Measurements from ENCODE around the gene HAUS7.

Gene HAUS7

DNA sequence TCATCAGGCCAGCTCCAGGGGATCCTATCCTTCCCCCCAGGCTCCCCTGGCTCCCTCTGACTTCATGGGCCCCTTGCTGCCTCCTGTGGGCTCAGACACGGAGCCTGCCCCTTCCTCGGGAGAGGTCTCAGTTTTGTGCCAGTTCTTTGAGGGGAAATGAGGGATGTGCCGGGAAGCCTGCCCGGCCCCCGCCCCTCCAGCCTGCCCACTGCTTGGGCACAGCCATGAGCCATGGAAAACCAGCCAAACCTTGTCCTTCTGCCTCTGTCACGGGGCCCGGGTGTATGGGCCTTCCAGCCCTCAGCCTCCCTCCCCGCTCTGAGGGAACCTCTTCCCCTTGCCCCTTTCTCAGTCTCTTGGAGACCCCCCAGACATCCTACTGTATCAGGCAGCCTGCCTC, 31.2 kb upstream of the HAUS7 start:
- DNase-seq (ENCODE audit: low read depth, low spot score), result no peak
- no peak overlapping the region for H3K4me3 ChIP-seq (ENCODE audit: low read length)

DNA sequence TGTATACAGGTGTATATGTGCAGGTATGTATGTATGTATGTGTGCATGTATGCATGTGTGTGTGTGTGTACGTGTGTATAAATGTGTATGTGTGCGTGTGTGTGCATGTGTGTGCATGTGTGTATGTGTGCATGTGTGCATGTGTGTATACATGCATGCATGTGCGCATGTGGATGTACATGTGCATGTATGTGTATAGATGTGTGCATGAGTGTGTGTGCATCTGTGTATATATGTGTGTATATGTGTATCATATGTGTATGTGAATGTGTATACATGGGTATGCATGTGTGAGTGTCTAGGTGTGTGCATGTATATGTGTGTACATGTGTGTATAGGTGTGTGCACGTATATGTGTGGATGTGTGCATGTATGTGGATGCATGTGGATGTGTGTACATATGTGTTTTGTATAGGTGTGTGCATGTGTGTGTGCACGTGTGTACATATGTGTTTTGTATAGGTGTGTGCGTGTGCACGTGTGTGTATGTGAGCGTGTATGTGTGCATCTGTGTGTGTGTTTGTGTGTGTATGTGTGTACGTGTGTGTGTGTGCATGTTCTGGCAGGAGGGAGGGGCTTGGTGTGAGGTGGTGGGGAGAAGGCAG, 30.4 kb upstream of the HAUS7 start:
- no peak for DNase-seq (ENCODE audit: low read depth, low spot score)
- H3K4me3 ChIP-seq (ENCODE audit: low read length), result no peak overlapping the region

DNA sequence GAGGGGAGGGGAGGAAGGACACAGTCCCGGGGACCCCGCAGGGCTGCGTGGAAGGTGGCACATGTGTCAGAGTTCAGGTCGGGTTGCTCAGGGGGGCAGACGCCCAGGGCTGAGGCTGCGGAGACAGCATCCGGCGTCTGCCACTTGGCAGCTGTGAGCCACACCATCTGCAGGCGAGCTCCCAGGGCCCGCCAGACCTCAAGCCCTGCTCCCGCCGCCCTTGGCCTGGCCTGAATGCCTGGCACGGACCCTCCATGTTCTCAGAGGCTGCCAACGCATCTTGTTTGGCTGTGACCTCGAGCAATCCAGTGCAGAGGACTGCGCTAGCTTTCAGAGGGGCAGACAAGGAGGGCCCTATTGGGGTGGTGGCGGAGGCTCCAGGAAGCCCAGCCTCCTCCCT, 29.5 kb upstream of the HAUS7 start:
- no peak for DNase-seq (ENCODE audit: low read depth, low spot score)
- no peak overlapping the region for H3K4me3 ChIP-seq (ENCODE audit: low read length)

DNA sequence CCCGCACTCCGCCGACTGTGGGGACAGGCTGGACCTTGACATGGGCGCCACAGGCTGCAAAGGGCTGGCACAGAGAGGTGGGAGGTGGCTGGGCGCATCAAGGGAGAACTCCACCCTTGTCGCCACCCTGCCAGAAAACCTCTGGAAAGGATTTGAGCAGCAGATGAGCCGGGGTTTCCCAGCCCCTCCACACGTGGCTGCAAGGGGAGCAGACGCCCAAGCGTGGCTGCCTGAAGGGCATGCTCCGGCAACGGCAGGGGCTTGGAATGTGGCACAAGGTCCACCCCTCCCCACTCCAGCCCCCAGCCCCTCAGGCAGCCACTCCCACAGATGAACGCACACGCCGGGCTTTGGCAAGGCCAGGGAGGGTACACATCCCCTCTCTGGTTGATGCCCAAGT, 29.0 kb upstream of the HAUS7 start:
- DNase-seq (ENCODE audit: low read depth, low spot score), result no peak
- no peak overlapping the region for H3K4me3 ChIP-seq (ENCODE audit: low read length)

DNA sequence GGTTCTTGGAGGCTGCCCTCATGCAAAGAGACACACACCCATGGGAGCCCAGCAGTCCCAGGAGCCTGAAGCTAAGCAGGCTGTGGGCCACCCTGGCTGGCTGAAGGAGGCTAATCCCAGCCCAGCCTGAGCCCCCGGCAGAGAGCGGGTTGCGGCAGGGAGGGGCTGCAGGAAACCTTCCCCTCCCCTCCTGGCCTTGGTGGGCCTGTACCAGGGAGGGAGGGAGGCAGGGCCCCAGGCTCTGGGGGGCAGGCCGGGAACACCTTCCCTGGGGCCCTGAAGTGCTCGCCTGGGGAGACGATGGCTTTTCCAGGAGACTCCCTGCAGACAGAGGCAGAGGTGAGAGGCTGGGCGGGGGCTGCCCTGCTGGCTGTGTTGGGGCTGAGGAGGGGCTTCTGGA, 28.1 kb upstream of the HAUS7 start:
- no peak for DNase-seq (ENCODE audit: low read depth, low spot score)
- no peak overlapping the region for H3K4me3 ChIP-seq (ENCODE audit: low read length)

DNA sequence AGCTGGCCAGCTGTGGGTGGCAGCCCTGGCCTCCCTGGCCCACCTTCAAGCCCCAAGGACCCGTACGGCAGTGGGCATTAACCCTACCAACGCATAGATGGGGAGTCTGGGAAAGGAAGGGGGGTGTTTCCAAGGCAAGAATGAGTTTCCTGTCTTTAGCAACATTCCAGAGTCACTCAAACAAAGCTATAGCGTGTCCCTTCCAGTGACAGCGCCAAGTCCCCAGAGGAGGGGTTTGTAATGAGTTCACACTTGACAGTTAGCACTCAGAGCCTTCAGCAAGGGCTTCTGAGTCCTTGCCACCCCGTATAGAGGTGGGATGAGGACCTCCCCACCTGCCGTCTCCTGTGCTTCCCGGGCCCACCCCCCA, 26.2 kb upstream of the HAUS7 start:
- H3K4me3 ChIP-seq (ENCODE audit: low read length), result no peak overlapping the region

DNA sequence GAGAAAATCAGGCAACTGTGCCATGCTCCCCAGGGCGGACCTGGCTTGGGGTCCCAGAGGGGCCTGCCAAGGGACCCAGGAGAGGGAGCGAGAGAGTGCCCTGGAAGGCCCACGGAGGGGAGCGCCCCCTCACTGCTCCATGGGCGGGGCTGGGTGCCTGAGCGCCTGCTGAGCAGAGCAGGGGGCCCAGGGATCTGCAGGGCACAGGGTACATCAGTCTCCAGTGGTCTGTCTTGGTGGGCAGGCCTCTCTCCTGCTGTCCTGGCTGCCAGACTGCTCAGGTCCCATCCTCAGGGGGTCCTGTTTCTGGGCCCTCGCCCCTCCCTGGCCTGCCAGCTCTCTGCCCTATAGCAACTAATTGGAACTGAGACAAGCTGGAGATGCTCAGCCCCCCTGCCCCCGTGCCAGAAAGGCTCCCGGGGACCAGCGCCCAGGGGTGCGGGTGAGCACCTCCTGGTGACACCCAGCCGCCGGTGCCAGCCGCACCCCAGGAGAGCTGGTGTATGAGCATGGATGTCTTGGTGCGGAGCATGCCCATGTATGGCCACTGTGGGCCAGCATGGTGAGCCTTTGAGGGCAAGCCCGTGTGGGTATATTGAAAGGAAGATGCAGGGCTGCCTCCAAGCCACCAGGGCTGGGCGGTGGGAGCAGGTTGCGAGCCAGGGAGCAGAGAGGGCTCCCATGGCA, 25.7 kb upstream of the HAUS7 start:
- H3K4me3 ChIP-seq (ENCODE audit: low read length), result no peak overlapping the region
- DNase-seq (ENCODE audit: low read depth, low spot score), result no peak

More for the DNA sequence above, 26.2 kb upstream of the HAUS7 start:
- no peak for DNase-seq (ENCODE audit: low read depth, low spot score)

DNA sequence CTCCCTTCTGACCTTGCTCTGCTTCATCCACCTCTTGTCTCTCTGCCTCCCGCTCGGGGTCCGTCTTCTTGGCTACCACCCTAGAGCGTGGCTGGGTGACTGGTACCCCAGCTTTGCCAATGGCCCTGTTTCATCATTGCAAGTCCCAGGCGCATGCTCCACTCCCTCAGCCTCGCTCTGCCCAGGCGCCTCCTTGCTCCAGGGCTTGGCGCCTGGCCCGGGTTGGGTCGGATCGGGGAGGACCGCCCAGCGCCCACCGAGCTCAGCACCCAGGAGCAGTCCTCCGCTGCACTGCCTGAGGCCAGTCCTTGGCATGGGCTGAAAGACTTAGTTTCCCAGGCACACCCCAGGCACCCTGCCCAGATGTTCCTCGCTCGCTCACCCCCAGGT, 25.0 kb upstream of the HAUS7 start:
- no peak for DNase-seq (ENCODE audit: low read depth, low spot score)
- H3K4me3 ChIP-seq (ENCODE audit: low read length), result no peak overlapping the region

DNA sequence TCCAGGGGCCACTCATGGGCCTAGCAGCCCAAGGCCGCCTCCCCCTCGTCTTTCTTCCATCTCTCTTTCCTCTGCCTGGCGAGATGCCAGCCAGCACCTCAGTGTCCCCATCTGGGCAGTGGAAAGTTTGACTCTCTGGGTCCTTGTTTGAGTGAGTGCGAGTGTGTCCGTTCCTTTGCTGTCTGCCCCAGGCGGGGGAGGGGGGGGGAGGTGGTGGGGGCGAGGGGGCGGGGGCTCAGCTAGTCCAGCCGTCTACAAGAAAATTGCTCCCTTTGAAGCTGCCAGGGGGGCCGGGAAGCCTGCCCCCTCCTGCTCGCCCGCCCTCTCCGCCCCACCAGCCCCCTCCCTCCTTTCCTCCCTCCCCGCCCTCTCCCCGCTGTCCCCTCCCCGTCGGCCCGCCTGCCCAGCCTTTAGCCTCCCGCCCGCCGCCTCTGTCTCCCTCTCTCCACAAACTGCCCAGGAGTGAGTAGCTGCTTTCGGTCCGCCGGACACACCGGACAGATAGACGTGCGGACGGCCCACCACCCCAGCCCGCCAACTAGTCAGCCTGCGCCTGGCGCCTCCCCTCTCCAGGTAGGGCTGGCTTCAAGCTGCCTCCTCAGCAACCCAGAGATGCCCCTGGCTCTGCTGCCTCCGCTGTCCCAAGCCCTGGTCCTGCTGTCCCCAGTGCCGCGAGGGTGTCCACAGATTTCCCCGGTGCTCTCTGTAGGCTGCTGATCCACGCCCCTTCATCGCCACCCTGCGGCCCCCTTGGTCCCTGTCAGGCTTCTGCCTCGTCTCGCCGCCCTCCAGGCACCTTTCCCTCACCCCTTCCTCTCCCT, 24.4 kb upstream of the HAUS7 start, which contains the start of gene BGN:
Gene BGN (plus strand): TSS at position 440 of the 821 bp plus-strand sequence. CDS start 9,652 bp downstream, outside the sequence.
- no peak within 1 kb of the TSS for H3K4me3 ChIP-seq (ENCODE audit: low read length)
- no peak for DNase-seq (ENCODE audit: low read depth, low spot score)

DNA sequence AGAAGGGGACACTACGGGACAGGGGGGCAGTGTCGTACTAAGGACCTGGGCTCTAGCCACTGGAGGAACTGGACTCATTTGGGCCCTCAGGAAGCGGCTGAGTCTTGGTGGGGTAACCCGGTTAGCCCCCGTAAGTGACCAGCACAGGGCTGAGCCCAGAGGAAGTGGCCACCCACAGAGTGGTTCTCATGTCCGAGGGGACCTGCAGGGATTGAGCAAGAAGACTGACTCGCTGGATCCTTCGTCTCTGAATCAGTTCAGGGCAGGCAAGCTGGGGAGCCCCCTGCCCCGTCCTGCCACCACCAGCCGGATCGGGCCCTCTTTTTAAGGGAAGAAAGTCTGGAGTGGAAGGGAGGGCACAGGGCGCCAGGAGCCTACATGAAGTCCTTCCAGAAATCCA, 23.7 kb upstream of the HAUS7 start:
- no peak overlapping the region for H3K4me3 ChIP-seq (ENCODE audit: low read length)
- no peak for DNase-seq (ENCODE audit: low read depth, low spot score)

DNA sequence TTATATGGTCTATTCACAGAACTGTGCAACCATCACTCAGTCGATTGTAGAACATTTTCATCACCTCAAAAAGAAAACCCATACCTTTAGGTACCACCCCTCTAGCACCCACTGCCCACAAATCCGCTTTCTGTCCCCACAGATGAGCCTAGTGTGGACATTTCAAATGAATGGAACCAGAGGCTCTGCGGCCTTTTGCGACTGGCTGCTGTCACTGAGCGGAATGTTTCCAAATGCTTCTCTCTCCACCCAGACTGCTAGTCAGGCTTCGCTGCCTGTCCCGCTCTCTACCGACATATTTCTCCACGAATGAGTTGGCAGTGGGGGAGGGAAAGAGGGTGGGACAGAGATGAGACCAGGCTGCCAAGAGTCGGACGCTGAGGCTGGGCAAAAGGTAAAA, 22.7 kb upstream of the HAUS7 start:
- H3K4me3 ChIP-seq (ENCODE audit: low read length), result no peak overlapping the region
- DNase-seq (ENCODE audit: low read depth, low spot score), result no peak

DNA sequence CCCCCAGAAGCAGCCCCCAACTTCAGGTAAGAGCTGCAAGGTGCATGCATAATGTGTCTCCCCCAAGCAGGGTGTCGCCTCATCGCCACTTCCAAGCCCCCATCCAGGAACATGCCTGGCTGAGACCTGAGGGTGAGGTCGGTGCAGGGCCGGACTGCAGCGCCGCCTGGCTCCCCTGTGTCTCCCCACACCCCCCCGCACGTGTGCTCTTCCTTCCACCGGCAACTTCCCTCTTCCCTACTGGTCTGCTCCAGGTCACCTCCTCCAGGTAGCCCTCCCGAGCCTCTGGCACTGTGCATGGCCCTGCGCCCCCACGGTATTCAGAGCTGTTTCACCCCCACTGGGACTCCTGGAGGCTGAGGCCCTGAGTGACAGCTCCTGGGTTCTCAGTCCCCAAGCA, 22.2 kb upstream of the HAUS7 start:
- H3K4me3 ChIP-seq (ENCODE audit: low read length), result no peak overlapping the region
- no peak for DNase-seq (ENCODE audit: low read depth, low spot score)

DNA sequence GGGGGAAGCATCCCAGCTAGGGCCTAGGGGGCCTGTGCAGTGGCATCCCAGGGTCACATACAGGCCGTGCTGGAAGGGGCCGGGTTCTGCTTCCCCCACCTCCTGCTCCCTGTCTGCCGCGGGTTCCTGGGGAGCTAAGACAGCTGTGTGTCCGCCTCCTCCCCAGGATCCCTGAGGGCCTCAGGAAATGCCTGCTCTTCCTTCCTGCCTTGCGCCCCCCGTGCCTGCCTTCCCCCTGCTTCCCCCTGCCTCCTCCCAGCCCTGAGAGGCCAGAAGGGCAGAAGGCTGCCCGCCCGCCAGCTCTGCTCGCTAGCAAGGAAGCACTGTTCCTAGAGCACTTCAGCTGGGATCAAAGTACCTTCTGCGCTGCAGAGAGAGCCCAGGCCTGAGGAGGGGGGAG, 21.5 kb upstream of the HAUS7 start:
- no peak for DNase-seq (ENCODE audit: low read depth, low spot score)
- no peak overlapping the region for H3K4me3 ChIP-seq (ENCODE audit: low read length)

DNA sequence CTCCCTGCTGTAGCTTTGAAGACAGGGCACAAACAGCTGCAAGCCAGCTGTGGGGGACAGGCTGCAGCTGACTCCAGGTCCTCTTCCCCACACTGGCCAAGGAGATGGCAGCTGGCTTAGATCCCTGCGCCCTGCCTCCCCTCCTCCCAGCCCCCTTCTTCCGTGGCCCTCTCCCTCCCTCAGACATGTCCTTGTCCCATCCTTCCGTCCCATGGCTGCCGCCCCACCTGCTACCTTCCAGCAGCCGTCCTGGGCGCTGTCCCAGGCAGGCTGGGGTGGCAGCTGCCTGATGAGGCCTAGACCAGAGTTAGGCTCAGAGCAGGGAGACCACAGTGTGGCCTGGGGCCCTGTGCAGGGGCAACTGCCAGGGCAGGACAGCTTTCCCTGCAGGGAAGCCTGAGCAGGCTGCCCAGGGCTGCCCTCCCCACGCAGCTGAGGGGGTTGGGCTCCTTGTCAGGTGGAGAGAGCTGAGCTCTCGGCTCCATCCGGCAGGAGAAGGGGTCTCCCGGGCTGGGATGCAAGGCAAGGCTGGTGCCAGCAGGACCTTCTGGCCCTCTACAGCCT, 21.1 kb upstream of the HAUS7 start:
- H3K4me3 ChIP-seq (ENCODE audit: low read length), result no peak overlapping the region
- DNase-seq (ENCODE audit: low read depth, low spot score), result no peak

DNA sequence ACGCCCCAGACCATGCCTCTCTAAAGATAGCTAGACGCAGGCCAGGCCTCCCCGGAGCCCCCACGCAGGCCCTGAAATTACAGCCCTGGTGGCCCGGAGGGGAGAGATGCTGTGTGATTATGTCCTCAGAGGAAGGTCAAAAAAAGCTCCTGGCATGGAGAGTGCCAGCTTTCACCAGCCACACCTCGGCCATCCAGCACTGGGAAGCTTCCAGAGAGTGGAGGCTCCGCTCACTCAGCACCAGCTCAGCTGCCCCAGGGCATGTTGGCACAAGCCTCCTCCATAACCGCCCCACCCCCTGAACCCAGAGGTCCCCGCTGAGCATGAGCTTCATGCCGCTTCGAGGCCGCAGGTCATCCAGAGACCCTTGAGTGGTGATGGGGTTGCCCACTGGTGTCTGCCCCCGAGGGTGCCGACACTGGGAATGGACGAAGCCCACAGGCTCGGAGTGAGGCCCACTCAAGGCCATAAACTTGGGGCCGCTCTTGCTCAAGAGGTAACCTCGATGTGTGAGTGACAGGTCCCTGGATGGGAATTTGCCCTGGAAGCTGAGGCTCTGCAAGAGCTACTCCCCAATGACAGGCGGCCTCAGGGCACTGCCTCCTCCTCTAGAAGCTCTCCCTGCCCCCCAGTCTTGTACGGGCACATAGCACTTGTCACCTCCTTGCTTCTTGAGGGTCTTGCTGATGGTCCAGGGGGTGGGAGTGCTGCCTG, 20.0 kb upstream of the HAUS7 start:
- DNase-seq (ENCODE audit: low read depth, low spot score), result no peak
- H3K4me3 ChIP-seq (ENCODE audit: low read length), result no peak overlapping the region

DNA sequence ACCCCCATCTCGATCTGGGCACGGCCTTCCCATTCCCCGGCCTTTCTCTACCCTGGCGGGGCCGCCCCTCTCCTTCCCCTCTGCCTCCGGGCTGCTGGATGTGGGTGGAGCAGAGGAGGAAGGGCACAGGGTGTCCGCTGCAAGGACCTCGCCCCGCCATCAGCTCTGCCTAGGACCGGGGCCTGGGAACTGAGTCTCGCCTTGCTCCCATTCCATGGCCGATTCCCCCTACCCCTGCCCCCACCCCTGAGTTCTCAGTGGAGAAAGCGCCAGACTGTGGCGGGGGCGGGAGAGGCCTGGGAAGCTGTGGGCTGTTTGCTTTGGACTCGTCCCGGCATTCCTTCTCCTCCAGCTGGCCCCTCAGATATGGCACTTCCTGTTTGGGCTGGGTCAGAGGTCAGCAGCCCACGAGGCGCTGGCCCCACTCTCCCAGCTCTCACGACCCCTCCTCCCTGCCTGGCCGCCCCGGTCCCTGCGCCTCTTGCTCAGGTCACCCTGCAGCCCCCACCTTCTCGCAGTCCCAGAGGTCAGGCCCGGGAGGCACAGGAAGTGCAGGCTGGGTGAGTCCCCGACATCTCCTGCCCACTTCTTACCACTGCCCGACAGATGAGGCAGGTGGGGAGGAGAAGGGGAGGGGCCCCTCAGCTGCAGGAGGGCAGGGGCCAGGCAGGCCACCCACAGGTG, 18.0 kb upstream of the HAUS7 start:
- no peak for DNase-seq (ENCODE audit: low read depth, low spot score)
- H3K4me3 ChIP-seq (ENCODE audit: low read length), result no peak overlapping the region

DNA sequence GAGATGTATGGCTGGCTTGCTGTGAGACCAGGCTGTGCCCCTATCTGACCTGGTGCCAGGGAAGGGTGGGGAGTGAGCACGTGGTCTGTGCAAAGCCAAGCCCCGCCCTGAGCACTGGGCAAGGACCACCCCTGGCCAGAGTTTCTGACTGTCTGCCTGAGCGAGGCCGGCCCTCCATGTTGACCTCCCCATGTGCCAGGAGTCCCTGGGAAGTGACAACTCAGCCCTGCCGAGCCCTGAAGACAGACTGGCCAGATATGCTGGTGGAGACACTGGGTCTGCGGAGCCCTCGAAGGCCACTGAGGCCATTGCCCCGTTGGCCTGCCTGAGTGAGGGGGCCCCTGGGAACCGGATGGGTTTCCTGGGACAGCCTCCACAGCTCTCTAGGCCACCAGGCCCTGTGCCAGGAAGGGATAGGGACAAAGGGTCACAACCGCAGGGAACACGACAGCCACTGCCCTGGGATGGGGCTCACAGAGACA, 17.3 kb upstream of the HAUS7 start:
- no peak for DNase-seq (ENCODE audit: low read depth, low spot score)
- no peak overlapping the region for H3K4me3 ChIP-seq (ENCODE audit: low read length)

DNA sequence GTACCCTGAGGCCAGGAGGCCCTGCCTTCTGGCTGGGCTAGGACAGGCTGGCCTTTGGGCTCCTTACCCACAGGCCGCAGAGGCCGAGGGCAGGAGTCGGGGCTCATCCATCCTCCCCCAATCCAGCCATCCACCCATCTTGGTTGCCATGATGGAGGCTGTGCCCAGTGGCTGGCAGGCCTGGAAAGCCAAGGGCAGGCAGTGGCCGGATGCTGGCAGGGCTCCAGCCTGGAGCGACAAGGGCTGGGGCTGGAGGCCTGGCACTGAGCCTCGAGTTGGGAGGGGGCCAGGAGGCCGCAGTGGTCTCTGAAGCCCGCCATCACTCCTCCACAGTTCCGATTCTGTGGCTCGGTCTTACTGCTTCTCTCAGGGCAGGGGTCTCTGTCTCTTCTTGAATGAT, 15.8 kb upstream of the HAUS7 start:
- no peak for DNase-seq (ENCODE audit: low read depth, low spot score)
- no peak overlapping the region for H3K4me3 ChIP-seq (ENCODE audit: low read length)

Data from Jurkat, Clone E6-1 (cell line).